HUES64 (cell line): ENCODE results near the gene FTO.
A peak's percentile ranks its signal among the peaks of the same experiment; 100 is the strongest.
"Not testable (repeated sequence)": the region's sequence is repeated elsewhere in the genome, so short reads cannot be mapped to it uniquely, and the experiment has no call there.

Experiments
- H3K27ac ChIP-seq: 2 replicates; pipeline ENCODE4 v1.7.0; 2013; ENCODE audit warnings: low read depth, low read length, inconsistent platforms
- H3K27me3 ChIP-seq: 2 replicates; pipeline ENCODE4 v1.6.1; 2013; ENCODE audit warnings: mild to moderate bottlenecking, low read length; ENCODE audit not compliant: insufficient read depth
- H3K36me3 ChIP-seq: 2 replicates; pipeline ENCODE4 v1.6.1; 2013; ENCODE audit warnings: mild to moderate bottlenecking, low read length; ENCODE audit not compliant: insufficient read depth
- H3K4me1 ChIP-seq: 2 replicates; pipeline ENCODE4 v1.6.1; 2013; ENCODE audit warnings: mild to moderate bottlenecking, low read length, moderate library complexity; ENCODE audit not compliant: insufficient read depth
- H3K4me3 ChIP-seq: 2 replicates; pipeline ENCODE4 v1.5.1; 2013; ENCODE audit warnings: mild to moderate bottlenecking, low read length, moderate library complexity
- H3K9ac ChIP-seq: 2 replicates; pipeline ENCODE4 v1.6.1; 2013; ENCODE audit warnings: mild to moderate bottlenecking, low read depth, low read length
- H3K9me3 ChIP-seq: 2 replicates; pipeline ENCODE4 v1.6.1; 2013; ENCODE audit warnings: low read depth, low read length; ENCODE audit not compliant: insufficient read depth
- WGBS: fragments of 150-250, 120-280 bp; methylation state at CpG from one replicate; pipeline ENCODE4 v1.1.7; 2013; ENCODE audit warnings: missing lambda C conversion rate; 5-methylcytosine and 5-hydroxymethylcytosine counted together

The FTO gene

GRCh38 chr16:54177862-54178477 lies 474.0 kb downstream of the FTO start:
- 95% methylated on average over 10 of the region's 11 CpGs for WGBS
- H3K27me3 ChIP-seq: no peaks in the 10 kb centered on the region; the same call in 1 of the 2 replicates
- no peak overlapping the region for H3K9ac ChIP-seq
- peaks cover 35% of the 10 kb centered on the region for H3K4me1 ChIP-seq
- no peaks in the 10 kb centered on the region for H3K36me3 ChIP-seq
- H3K9me3 ChIP-seq: no peaks in the 10 kb centered on the region
- no peak overlapping the region for H3K4me3 ChIP-seq
- H3K27ac ChIP-seq: no peak overlapping the region

GRCh38 chr16:54178478-54178976 lies 474.6 kb downstream of the FTO start:
- Histone ChIP-seq H3K9ac (no peak overlapping the region), H3K9me3 (no peaks in the 10 kb centered on the region), H3K27me3 (no peaks in the 10 kb centered on the region; the same call in 1 of the 2 replicates), H3K4me3 (no peak overlapping the region), H3K27ac (no peak overlapping the region), H3K36me3 (no peaks in the 10 kb centered on the region), H3K4me1 (peaks cover 35% of the 10 kb centered on the region)
- 80% methylated on average over 7 of the region's 7 CpGs for WGBS

DNA sequence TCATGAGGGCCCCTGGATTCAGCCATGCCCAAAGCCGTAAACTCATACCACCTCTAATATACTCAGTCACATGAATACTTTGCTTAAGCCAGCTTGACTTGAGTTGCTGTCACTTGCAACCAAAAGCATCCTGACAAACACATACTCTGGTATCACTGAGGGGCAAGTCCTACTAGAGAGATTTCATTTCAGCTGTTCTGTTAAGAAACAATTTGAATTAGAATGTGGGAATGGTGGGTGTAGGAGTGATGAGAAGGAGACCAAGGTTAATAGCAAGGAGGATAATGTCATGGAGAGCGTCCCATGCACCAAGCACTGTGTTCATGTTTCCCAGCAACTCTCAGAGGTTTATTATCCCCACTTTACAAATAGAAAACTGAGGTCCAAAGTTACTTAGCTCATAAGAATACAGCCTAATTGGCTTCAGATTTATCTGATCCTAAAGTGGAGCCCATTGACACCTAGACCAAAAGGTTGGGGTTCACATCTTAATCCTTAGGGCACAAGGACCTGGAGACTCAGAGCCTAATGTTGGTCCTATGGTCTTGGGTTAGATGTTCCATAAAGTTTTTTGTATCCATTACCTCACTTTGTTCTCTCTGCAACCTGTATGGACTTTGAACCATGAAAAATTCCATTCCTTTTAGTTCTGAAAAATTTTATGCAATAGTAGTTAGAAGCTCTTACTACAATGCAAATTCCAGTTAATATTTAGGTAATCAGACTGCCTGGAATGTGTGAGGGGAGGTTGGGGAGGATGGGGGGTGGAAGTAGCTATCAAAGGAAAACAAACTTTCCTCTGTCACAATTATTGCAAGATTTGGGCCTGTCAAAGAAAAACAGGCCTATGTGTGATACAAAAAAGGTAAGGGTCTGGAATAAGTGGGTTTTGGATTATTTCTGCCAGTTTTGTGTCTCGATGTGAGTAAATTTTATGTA lies 476.7 kb downstream of the FTO start:
- Histone ChIP-seq H3K27me3 (no peaks in the 10 kb centered on the region; the same call in 1 of the 2 replicates), H3K9me3 (no peaks in the 10 kb centered on the region), H3K9ac (no peak overlapping the region), H3K4me3 (no peak overlapping the region), H3K36me3 (no peaks in the 10 kb centered on the region), H3K27ac (no peak overlapping the region), H3K4me1 (peaks cover 16% of the 10 kb centered on the region)
- 87% methylated on average over 2 of the region's 3 CpGs for WGBS

- H3K9ac ChIP-seq, H3K4me1 ChIP-seq: not testable (repeated sequence)
These were observed 477.9 kb downstream of the FTO start for GRCh38 chr16:54181683-54182329.

DNA sequence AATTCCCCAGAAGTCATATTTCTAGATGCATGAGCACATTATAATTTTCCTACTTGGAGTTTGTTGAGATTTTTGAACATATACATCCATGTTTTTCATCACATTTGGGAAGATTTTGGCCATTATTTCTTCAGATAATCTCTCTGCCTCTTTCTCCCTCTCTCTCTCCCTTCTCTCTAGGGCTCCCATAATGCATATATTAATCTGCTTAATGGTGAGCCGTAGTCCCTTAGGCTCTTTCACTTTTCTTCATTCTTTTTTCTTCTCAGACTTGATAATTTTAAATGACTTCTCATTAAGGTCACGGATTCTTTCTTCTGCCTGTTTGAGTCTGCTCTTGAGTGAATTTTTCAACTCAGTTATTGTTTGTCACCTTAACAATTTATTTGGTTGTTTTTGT lies 481.1 kb downstream of the FTO start:
- H3K9ac ChIP-seq: no peak overlapping the region
- no peak overlapping the region for H3K27ac ChIP-seq
- H3K9me3 ChIP-seq: no peaks in the 10 kb centered on the region
- no peak overlapping the region for H3K4me3 ChIP-seq
- H3K36me3 ChIP-seq: no peaks in the 10 kb centered on the region
- WGBS: 100% methylated on average over 2 of the region's 2 CpGs
- no peaks in the 10 kb centered on the region for H3K4me1 ChIP-seq
- H3K27me3 ChIP-seq: no peaks in the 10 kb centered on the region

More at GRCh38 chr16:54181683-54182329, 477.9 kb downstream of the FTO start:
- 93% methylated on average over 10 of the region's 10 CpGs for WGBS
- H3K4me3 ChIP-seq, H3K9me3 ChIP-seq, H3K27me3 ChIP-seq, H3K27ac ChIP-seq, H3K36me3 ChIP-seq: not testable (repeated sequence)

DNA sequence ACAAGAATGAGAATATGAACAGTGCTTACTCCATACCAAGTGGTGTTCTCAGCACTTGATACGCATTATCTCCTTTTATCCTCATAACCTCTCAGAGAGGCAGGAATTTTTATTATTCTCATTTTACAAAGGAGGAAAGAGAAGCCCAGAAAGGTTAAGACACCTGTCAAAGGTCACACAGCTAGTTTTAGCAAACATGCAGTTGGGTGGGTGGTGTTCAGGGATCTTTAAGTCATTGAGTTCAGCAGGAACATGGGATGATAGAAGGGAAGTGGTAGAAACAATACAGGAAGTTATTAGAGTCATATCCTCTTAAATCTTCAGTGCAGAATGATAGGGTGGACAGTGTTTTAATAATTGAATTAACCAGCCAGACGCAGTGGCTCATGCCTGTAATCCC lies 487.2 kb downstream of the FTO start:
- Histone ChIP-seq H3K4me1 (peaks cover 4% of the 10 kb centered on the region; the same call in 1 of the 2 replicates), H3K9ac (no peak overlapping the region), H3K27me3 (no peaks in the 10 kb centered on the region; the same call in 1 of the 2 replicates), H3K9me3 (no peaks in the 10 kb centered on the region), H3K36me3 (no peaks in the 10 kb centered on the region), H3K4me3 (no peak overlapping the region), H3K27ac (no peak overlapping the region)
- 97% methylated on average over 2 of the region's 2 CpGs for WGBS

DNA sequence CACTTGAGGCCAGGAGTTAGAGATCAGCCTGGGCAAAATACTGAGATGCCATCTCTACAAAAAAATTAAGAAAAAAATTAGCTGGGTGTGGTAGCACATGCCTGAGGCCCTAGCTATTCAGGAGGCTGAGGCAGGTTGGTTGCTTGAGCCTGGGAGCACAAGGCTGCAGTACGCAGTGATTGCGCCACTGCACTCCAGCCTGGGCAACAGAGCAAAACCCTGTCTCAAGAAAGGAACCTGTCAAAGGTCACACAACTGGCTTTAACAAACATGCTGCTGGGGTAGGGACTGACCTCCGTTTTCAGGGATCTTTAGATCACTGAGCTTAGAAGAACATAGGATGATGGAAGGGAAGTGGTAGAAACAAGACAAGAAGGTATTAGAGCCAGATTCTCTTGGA lies 487.6 kb downstream of the FTO start:
- no peaks in the 10 kb centered on the region for H3K36me3 ChIP-seq
- no peak overlapping the region for H3K4me3 ChIP-seq
- H3K27ac ChIP-seq: no peak overlapping the region
- H3K9ac ChIP-seq: no peak overlapping the region
- no peaks in the 10 kb centered on the region for H3K9me3 ChIP-seq
- H3K4me1 ChIP-seq: peaks cover 4% of the 10 kb centered on the region; the same call in 1 of the 2 replicates
- H3K27me3 ChIP-seq: no peaks in the 10 kb centered on the region; the same call in 1 of the 2 replicates
- 90% methylated on average over 3 of the region's 3 CpGs for WGBS

DNA sequence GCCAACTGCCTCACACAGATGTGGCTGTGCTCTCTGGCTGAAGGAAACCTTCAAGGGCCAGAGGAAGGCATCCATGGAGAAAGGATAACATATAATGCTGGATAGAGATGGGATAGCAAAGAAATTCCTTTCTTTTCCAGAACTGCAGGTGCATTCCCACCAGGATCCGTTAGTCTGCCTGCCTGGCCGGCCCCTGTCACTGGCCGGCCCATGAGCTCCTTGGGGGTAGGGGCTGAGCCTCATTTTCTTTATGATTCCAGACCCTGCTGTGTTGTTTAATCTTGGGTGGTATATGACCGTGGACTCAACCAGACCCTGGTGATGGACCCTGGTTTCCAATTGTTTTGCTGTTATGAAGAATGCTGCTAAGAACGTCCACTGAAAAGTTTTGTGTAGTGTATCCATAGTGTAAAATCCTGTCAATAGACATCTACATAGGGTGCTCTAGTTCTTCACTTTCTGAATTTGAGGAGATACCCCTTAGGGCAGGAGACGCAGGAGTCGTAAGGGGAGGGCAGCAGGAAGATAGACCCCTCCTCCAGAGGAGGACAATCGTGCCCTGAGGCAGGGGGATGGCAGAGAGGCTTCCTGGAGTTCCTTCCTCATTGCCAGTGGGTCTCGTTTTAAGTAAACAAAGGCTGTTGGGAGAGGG lies 489.2 kb downstream of the FTO start:
- Histone ChIP-seq H3K9me3 (no peaks in the 10 kb centered on the region), H3K27ac (no peak overlapping the region), H3K4me1 (peaks cover 4% of the 10 kb centered on the region; the same call in 1 of the 2 replicates), H3K27me3 (no peaks in the 10 kb centered on the region; the same call in 1 of the 2 replicates), H3K4me3 (peak overlapping the region; percentile 52; the same call in 1 of the 2 replicates), H3K36me3 (no peaks in the 10 kb centered on the region), H3K9ac (no peak overlapping the region)
- WGBS: 75% methylated on average over 9 of the region's 9 CpGs

- no peak overlapping the region for H3K27ac ChIP-seq
These were observed 489.8 kb downstream of the FTO start for GRCh38 chr16:54193665-54194333.

DNA sequence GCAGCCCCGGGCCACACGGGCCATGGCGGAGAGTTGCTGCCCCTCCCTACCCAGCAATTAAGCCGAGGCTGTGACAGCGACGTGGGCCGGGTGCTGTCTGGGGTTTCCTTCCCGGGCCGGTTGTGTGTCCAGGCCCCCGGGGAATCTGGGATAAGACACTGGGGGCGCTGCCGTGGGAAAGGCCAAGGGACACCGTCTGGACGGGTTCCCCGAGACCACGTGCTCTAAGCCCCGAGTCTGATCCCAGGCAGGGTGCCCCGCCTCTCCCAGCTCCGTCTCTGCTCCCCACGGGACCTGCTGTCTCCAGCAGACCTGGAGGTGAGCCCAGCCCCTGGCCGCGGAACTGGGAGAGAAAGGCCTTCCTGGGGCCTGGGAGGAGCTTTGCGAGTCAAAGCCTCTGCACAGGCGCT lies 490.4 kb downstream of the FTO start:
- H3K4me3 ChIP-seq: peak overlapping the region; percentile 52
- H3K4me1 ChIP-seq: peaks cover 4% of the 10 kb centered on the region; the same call in 1 of the 2 replicates
- no peaks in the 10 kb centered on the region; the same call in 1 of the 2 replicates for H3K27me3 ChIP-seq
- 76% methylated on average over 24 of the region's 24 CpGs for WGBS
- no peak overlapping the region; the same call in 1 of the 2 replicates for H3K9ac ChIP-seq
- no peaks in the 10 kb centered on the region for H3K36me3 ChIP-seq
- H3K9me3 ChIP-seq: no peaks in the 10 kb centered on the region
- H3K27ac ChIP-seq: no peak overlapping the region

More at GRCh38 chr16:54193665-54194333, 489.8 kb downstream of the FTO start:
- H3K4me3 ChIP-seq: peak overlapping the region; percentile 52
- H3K9me3 ChIP-seq: no peaks in the 10 kb centered on the region
- no peaks in the 10 kb centered on the region for H3K36me3 ChIP-seq
- no peaks in the 10 kb centered on the region; the same call in 1 of the 2 replicates for H3K27me3 ChIP-seq
- H3K4me1 ChIP-seq: peaks cover 4% of the 10 kb centered on the region; the same call in 1 of the 2 replicates
- no peak overlapping the region for H3K9ac ChIP-seq
- 37% methylated on average over 25 of the region's 25 CpGs for WGBS
